ENCODE data around the gene AUTS2.

AUTS2 gene

DNA sequence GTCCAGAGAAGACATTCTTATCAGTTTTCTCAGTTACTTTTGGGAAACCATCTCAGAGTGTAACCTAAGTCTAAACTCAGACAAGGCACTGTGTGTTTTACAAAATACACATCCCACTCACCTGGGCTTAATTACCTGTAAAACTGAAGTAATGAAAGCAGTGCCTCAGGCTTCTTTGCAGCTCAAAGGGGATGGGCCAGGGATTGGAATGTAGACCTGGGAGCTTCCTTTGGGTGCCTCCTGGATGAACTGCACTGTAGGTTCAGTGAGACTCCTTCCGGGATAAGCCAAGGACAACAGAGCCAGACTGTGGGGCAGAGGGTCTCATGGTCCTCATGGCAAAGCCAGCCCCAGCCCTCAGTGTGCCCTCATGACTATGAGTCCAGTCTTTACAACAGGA lies 861.3 kb downstream of the AUTS2 start:
- Mint-ChIP-seq H3K9me3 (no peaks in the 10 kb centered on the region), H3K36me3 (ENCODE audit: low read depth) (no peaks in the 10 kb centered on the region), H3K27ac (no peak overlapping the region), H3K27me3 (ENCODE audit: low read depth) (peaks cover 5% of the 10 kb centered on the region), H3K4me1 (peaks cover 26% of the 10 kb centered on the region), H3K4me3 (no peak overlapping the region)
- TF ChIP-seq CTCF (IDR thresholded peaks at IDR 0.05; ENCODE audit: unreplicated experiment in 3 of 3) = no peak

DNA sequence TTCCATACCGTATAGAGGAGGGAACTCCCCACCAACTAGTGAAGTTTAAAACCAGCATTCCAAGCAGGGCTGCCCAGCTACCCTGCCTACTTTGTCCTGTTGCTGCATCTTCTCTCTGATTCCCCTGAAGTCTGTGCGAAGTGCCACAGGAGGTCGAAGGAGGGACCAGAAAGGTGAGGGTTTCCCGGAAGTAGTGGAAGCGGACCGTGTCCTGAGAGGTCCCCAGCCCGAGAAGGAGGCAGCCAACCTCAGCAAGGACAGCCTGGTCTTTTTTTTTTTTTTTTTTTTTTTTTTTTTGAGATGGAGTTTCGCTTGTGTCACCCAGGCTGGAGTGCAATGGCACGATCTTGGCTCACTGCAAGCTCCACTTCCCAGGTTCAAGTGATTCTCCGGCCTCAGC lies 861.8 kb downstream of the AUTS2 start:
- no peaks in the 10 kb centered on the region for H3K9me3 Mint-ChIP-seq
- H3K4me3 Mint-ChIP-seq = no peak overlapping the region
- H3K27ac Mint-ChIP-seq = no peak overlapping the region
- H3K27me3 Mint-ChIP-seq (ENCODE audit: low read depth) = peaks cover 5% of the 10 kb centered on the region
- H3K4me1 Mint-ChIP-seq = peaks cover 26% of the 10 kb centered on the region
- no peaks in the 10 kb centered on the region for H3K36me3 Mint-ChIP-seq (ENCODE audit: low read depth)
- no peak for TF ChIP-seq CTCF (IDR thresholded peaks at IDR 0.05; ENCODE audit: unreplicated experiment in 3 of 3)

DNA sequence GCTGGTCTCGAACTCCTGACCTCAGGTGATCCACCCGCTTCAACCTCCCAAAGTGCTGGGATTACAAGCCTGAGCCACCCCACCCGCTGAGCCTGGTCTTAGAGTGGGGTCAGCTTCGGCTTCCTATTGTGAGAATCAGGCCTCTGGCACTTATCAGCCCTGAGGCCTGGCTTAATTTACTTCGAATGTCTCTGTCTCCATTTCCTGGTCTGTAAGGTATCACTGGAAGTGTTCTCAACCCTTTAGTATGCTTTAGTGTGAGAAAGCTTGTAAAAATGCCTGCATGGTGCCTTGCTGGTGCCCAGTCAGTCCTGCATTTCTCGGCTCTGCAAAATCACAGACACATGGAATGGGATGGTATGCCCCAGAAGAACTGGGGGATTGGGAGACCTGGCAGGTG lies 862.3 kb downstream of the AUTS2 start:
- no peak for TF ChIP-seq CTCF (IDR thresholded peaks at IDR 0.05; ENCODE audit: unreplicated experiment in 3 of 3)
- Mint-ChIP-seq H3K27ac (no peak overlapping the region), H3K9me3 (no peaks in the 10 kb centered on the region), H3K36me3 (ENCODE audit: low read depth) (peaks cover under 1% of the 10 kb centered on the region), H3K4me3 (no peak overlapping the region), H3K4me1 (peaks cover 26% of the 10 kb centered on the region), H3K27me3 (ENCODE audit: low read depth) (peaks cover 6% of the 10 kb centered on the region)

DNA sequence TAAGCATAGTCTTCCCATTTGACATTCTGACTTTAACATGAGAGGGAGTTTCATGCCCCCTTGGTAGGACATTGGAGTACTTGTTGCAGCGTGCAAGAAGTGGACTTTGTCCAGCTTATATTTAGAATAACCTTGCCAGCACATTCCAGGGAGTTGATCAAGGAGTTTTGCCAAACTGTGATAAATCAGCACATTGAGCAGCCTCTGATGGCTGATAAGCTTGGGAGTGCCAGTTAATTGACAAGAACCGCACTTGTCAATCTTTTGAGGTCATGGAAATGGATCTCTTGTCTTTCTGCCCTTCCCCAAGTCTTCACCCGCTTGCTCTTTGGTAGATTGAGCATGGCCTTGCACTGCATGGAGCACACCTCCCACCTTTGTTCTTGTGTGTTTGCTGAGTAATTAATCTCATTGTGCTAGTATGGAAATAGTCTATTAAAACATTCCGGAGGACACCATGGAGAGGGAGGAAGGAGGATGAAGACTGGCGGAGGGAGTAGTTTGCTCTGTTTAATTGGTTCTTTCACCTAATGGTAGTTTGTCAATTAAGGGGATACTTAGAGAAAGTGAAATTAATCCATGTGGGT lies 865.2 kb downstream of the AUTS2 start:
- peak overlapping the region in 1 of 3 experiments; percentile 29 for H3K27ac Mint-ChIP-seq
- H3K4me3 Mint-ChIP-seq = no peak overlapping the region
- H3K36me3 Mint-ChIP-seq (ENCODE audit: low read depth) = peaks cover 13% of the 10 kb centered on the region
- peaks cover 10% of the 10 kb centered on the region for H3K27me3 Mint-ChIP-seq (ENCODE audit: low read depth)
- no peak for TF ChIP-seq CTCF (IDR thresholded peaks at IDR 0.05; ENCODE audit: unreplicated experiment in 3 of 3)
- H3K9me3 Mint-ChIP-seq = no peaks in the 10 kb centered on the region
- peaks cover 14% of the 10 kb centered on the region for H3K4me1 Mint-ChIP-seq

DNA sequence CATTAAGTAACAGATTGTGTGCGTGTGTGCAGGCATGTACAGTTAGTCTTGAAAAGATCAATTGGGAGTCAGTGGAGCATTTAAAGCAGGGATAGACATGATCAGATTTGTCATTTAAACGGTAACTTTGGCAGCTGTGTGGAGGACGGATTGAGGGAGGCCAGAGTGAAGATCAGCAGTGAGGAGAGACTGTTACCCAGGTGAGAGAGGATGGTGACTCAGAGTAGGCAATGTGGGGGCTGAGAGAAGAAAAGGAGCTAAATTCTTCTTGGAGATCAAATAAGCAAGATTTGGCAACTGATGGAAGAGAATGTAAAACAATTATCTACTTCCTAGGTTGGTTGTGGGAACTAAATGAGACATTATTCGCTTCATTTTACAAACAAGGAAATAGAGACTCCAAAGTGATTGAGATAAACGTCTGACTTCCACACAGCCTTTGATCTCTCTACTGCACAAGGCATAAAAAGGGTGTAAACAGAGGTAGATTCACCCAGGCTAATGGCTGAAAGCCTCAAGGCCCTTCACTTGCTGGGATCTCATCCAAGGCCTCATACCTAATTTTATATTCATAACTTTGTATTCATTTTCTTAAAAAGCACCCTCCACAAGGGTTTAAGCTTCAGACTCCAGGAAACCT lies 868.6 kb downstream of the AUTS2 start:
- H3K27ac Mint-ChIP-seq = no peak overlapping the region
- no peak for TF ChIP-seq CTCF (IDR thresholded peaks at IDR 0.05; ENCODE audit: unreplicated experiment in 3 of 3)
- H3K9me3 Mint-ChIP-seq = no peaks in the 10 kb centered on the region
- H3K4me1 Mint-ChIP-seq = peaks cover 25% of the 10 kb centered on the region
- peaks cover 13% of the 10 kb centered on the region for H3K36me3 Mint-ChIP-seq (ENCODE audit: low read depth)
- H3K27me3 Mint-ChIP-seq (ENCODE audit: low read depth) = peaks cover 12% of the 10 kb centered on the region
- no peak overlapping the region for H3K4me3 Mint-ChIP-seq

GRCh38 chr7:70470746-70471145 lies 872.5 kb downstream of the AUTS2 start:
- Mint-ChIP-seq H3K27me3 (ENCODE audit: low read depth) (peaks cover 11% of the 10 kb centered on the region), H3K27ac (peak overlapping the region; percentile 9 to 33 (median 12)), H3K4me1 (peaks cover 39% of the 10 kb centered on the region), H3K4me3 (no peak overlapping the region), H3K36me3 (ENCODE audit: low read depth) (peaks cover 11% of the 10 kb centered on the region), H3K9me3 (no peaks in the 10 kb centered on the region)
- TF ChIP-seq CTCF (IDR thresholded peaks at IDR 0.05; ENCODE audit: unreplicated experiment in 3 of 3) = no peak
